ENCODE measurements around the gene SERPINB1.

DNA sequence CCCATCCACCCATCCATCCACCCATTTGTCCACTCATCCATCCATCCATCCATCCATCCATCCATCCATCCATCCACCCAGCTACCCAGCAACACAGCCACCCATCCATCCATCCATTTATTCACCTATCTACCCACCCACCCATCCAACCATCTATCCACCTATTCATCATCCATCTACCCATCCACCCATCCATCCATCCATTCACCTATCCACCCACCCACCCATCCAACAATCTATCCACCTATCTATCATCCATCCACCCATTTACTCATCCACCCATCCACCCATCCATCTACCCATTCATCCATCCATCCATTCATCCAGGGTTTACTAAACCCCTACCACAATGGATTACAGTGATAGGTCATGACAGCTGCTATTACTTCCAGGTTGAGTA is 7.4 kb downstream of the SERPINB1 start:
- TF ChIP-seq, protein P1, sequence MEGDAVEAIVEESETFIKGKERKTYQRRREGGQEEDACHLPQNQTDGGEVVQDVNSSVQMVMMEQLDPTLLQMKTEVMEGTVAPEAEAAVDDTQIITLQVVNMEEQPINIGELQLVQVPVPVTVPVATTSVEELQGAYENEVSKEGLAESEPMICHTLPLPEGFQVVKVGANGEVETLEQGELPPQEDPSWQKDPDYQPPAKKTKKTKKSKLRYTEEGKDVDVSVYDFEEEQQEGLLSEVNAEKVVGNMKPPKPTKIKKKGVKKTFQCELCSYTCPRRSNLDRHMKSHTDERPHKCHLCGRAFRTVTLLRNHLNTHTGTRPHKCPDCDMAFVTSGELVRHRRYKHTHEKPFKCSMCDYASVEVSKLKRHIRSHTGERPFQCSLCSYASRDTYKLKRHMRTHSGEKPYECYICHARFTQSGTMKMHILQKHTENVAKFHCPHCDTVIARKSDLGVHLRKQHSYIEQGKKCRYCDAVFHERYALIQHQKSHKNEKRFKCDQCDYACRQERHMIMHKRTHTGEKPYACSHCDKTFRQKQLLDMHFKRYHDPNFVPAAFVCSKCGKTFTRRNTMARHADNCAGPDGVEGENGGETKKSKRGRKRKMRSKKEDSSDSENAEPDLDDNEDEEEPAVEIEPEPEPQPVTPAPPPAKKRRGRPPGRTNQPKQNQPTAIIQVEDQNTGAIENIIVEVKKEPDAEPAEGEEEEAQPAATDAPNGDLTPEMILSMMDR (conservative IDR thresholded peaks at IDR 0.05; ENCODE audit: low read depth in 2 of 2): no peak
- no peak for TF ChIP-seq POLR2AphosphoS5 (IDR thresholded peaks at IDR 0.05; ENCODE audit: low read depth)

All from GM23338 (cell line).